Measurements from ENCODE around the gene REEP2. TPM values are rescaled to one million over a fixed set of nuclear protein-coding genes. Genes with fewer than 3 reads are reported as not detected.
A peak's percentile ranks its signal among the peaks of the same experiment; 100 is the strongest.

The REEP2 gene
- total RNA-seq, 1 experiment from 2014 or later, result 49.0 TPM

DNA sequence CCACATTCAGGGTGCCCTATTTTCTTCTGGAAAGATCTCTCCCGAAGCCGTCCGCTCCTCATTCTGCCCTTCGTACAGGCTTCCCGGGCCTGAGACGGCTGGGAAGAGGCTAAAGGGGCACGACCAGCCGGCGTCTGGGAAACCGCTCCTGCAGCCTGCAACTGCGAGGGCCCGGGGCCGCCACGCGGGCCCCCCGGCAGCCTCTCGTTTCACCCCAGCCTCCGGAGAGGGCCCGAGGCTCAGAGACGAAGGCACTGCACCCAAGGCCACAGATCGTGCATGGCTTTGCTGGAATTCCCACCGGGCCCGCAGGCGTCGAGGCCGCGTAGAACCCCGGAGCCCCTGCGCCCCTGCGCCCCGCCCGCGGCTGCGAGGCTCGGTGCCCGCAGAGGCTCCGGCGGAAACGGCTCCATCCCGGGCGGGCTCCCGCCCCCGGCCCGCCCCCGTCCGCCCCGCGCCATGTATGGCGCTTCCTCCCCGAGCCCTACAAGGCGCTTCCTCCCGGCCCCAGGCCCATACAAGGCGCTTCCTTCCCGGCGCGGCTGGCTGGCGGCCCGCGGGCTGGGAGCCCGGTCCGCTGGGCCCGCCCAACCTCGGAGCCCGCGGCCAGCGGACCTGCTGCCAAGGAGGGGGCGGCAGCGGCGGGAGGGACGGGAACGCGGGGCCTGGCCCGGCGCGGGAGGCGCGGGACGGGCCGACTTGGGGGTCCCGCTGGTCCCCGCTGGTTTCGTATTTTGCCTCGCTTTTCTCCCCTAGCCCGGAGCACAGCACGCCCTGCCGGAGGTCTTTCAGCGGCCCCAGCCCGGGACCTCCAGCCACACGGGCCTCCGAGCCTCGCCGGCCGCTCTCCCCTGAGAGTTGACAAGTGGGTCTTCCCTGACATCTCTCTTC, 53.1 kb downstream of the REEP2 start:
- TF ChIP-seq, protein P1, sequence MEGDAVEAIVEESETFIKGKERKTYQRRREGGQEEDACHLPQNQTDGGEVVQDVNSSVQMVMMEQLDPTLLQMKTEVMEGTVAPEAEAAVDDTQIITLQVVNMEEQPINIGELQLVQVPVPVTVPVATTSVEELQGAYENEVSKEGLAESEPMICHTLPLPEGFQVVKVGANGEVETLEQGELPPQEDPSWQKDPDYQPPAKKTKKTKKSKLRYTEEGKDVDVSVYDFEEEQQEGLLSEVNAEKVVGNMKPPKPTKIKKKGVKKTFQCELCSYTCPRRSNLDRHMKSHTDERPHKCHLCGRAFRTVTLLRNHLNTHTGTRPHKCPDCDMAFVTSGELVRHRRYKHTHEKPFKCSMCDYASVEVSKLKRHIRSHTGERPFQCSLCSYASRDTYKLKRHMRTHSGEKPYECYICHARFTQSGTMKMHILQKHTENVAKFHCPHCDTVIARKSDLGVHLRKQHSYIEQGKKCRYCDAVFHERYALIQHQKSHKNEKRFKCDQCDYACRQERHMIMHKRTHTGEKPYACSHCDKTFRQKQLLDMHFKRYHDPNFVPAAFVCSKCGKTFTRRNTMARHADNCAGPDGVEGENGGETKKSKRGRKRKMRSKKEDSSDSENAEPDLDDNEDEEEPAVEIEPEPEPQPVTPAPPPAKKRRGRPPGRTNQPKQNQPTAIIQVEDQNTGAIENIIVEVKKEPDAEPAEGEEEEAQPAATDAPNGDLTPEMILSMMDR (conservative IDR thresholded peaks at IDR 0.05), result no peak
- H3K9ac ChIP-seq (ENCODE audit: extremely low read depth, insufficient read length, low read length), result peak overlapping the region; percentile 20
- no peak overlapping the region for H3K4ac ChIP-seq (ENCODE audit: low read depth, low read length)
- no peak overlapping the region for H3K27ac ChIP-seq (ENCODE audit: insufficient read length, low read depth, low read length)
- no CpG with 5 or more reads among the region's 93 CpGs for WGBS (ENCODE audit: extremely low coverage, insufficient read length, low lambda C conversion rate)
- no peaks in the 10 kb centered on the region for H3K9me3 ChIP-seq (ENCODE audit: control insufficient read depth, low read depth, low read length)
- H4K91ac ChIP-seq (ENCODE audit: insufficient read length, low read depth, low read length), result no peak overlapping the region
- H3K79me2 ChIP-seq (ENCODE audit: insufficient read depth, low read length), result no peaks in the 10 kb centered on the region
- no peaks in the 10 kb centered on the region for H3K79me1 ChIP-seq (ENCODE audit: insufficient read depth, low read depth, low read length, poor library complexity, severe bottlenecking)
- H3K4me1 Mint-ChIP-seq, result peaks cover 25 to 36% of the 10 kb centered on the region in 2 experiments
- no peak overlapping the region for H2BK12ac ChIP-seq (ENCODE audit: insufficient read length, low read depth, low read length)
- no peaks in the 10 kb centered on the region; the same call in 1 of the 2 replicates for H3K27me3 ChIP-seq (ENCODE audit: insufficient read depth, low read length)
- H3K23ac ChIP-seq (ENCODE audit: insufficient read length, low read depth, low read length), result no peak overlapping the region
- H3K36me3 Mint-ChIP-seq (ENCODE audit: insufficient read depth in 1 of 3, low read depth in 3 of 3), result no peaks in the 10 kb centered on the region; a peak in 1 of 7 replicates
- peak overlapping the region; percentile 91 for H3K18ac ChIP-seq (ENCODE audit: insufficient read length, low read depth, low read length)
- H2BK20ac ChIP-seq (ENCODE audit: low read depth, low read length, poor library complexity, severe bottlenecking), result no peak overlapping the region
- peaks cover 4% of the 10 kb centered on the region; the same call in 1 of the 2 replicates for H3K4me1 ChIP-seq (ENCODE audit: insufficient read depth, low read length)
- H2AFZ ChIP-seq (ENCODE audit: low read length), result no peak overlapping the region
- no peak overlapping the region for H2BK15ac ChIP-seq (ENCODE audit: low read depth, low read length)
- no peak overlapping the region for H2BK5ac ChIP-seq (ENCODE audit: insufficient read length, low read length)
- no peaks in the 10 kb centered on the region for H4K20me1 ChIP-seq (ENCODE audit: control insufficient read depth, insufficient read depth, insufficient read length)
- peak overlapping the region; percentile 93 for H3K14ac ChIP-seq (ENCODE audit: insufficient read depth, low read length)
- H3K4me3 Mint-ChIP-seq, result peak overlapping the region; percentile 73 to 86
- no peak overlapping the region for H4K8ac ChIP-seq (replicated peaks; ENCODE audit: insufficient read length, low read depth, low read length)
- H3K23me2 ChIP-seq (ENCODE audit: insufficient read length, low read depth, low read length, poor library complexity, severe bottlenecking), result peaks cover 11% of the 10 kb centered on the region
- DNase-seq, result peak; percentile 81
- H2BK120ac ChIP-seq (ENCODE audit: low read depth, low read length, poor library complexity, severe bottlenecking), result no peak overlapping the region
- no peak overlapping the region for H2AK5ac ChIP-seq (ENCODE audit: insufficient read length, low read length)
- H3K27ac Mint-ChIP-seq, result peak overlapping the region in 2 of 3 experiments; percentile 80 to 87; a peak in 5 of 7 replicates
- no peak overlapping the region for H3T11ph ChIP-seq (ENCODE audit: low read length)
- no peaks in the 10 kb centered on the region; a peak in 1 of 5 replicates for H3K9me3 Mint-ChIP-seq
- H4K5ac ChIP-seq (ENCODE audit: insufficient read length, low read depth, low read length), result no peak overlapping the region
- peaks cover 45% of the 10 kb centered on the region for H3K27me3 Mint-ChIP-seq (ENCODE audit: low read depth)
- peak overlapping the region; percentile 53 for H3K4me2 ChIP-seq (ENCODE audit: insufficient read depth, insufficient read length, low read length)
- no peak overlapping the region for H3K56ac ChIP-seq (ENCODE audit: insufficient read length, low read depth, low read length)

Data from H9 (cell line).